GM21717 (cell line): Measurements from ENCODE around the gene FAM161A.
"Not testable (repeated sequence)": the region's sequence is repeated elsewhere in the genome, so short reads cannot be mapped to it uniquely, and the experiment has no call there.

Experiments used
- ATAC-seq: cut with Tn5 transposase; IDR thresholded peaks from one replicate; pipeline ENCODE4 v1.9.1; 2021; ENCODE audit warnings: mild to moderate bottlenecking, moderate library complexity; ENCODE audit not compliant: unreplicated experiment

FAM161A gene

GRCh38 chr2:61841286-61841685, 12.6 kb downstream of the FAM161A start:
- no peak for ATAC-seq

GRCh38 chr2:61834893-61835292, 19.0 kb downstream of the FAM161A start:
- ATAC-seq, result no peak

DNA sequence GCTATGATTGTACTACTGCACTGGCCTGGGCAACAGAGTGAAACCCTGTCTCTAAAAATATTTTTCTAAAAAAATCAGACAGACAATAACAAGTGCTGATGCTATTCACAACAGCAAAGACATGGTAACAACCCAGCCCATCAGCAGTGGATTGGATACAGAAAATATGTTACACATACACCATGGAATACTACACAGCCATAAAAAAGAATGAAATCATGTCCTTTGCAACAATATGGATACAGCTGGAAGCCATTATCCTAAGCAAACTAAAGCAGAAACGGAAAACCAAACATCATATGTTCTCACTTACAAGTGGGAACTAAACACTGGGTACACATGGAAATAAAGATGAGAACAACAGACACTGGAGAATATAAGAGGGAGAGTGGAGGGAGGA, 19.9 kb downstream of the FAM161A start:
- ATAC-seq, result no peak

DNA sequence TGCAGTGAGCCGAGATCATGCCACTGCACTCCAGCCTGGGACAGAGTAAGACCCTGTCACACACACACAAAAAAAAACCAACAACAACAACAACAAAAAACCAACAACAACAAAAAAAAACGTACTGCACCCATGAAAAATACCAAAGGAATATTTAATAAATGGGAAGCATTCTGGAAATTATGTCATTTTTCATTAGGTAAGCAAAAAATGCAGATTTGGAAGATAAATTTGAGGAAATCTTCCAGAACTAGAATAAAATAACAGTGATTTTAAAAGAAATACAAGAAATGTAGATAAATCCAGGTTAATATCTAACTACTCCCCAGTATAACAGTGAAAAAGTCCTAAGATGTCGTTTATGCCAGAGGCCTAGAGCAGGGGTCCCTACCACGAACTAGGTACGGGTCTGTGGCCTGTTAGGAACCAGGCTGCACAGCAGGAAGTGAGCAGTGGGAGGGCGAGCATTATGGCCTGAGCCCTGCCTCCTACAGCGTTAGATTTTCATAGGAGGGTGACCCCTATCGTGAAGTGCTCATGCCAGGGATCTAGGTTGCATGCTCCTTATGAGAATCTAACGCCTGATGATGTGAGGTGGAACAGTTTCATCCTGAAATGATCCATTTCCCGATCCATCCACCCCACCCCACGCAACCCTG, 21.5 kb downstream of the FAM161A start:
- no peak for ATAC-seq

DNA sequence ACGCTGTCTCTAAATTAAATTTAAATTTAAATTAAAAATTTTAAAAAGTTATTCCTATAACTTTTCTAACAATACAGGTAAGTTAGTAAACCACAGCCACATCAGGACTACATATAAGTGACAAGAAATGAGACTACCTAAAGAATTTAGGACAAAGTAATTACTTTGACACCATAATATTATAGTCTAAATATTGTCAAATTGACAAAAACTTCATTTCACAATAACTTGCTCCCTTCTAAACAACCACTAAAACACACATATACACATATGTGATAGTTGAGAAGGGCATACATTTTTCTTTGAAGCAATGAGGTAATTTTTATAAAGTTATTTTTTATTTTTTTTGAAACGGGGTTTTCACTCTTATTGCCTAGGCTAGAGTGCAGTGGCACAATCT, 31.6 kb downstream of the FAM161A start:
- ATAC-seq, result no peak

DNA sequence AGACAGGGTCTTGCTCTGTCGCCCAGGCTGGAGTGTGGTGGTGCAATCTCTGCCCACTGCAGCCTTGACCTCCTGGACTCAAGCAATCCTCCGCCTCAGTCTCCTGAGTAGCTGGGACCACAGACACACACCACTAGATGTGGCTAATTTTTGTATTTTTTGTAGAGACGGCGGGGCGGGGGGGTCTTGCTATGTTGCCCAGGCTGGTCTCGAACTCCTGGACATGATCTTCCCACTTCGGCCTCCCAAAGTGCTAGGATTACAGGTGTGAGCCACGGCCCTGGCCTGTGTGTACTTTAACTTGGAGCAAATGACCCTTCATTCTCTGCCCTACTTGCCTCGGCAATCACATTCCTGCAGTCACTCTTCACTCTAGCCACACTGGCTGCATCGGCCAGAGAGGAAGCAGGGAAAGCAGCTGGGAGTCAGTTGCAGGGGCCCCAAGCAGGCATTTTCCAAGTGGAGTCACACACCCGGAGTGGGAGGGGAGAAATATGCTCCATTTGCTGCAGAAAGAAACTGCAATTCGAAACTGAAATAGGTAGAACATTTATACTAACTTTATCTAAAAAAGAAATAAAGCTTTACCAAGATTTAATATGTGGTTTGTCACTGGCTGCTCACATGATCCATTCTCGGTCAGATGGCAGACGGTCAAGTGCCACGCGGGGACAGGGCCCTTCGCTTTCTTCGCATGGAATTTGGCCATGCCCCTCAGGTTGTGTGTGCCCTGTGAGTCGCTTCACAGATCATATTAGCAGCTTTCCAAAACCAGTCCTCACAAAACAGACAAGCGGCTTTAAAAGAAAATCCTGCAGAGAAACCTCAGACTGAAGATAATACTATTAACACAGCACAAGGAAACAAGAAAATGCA, 37.1 kb downstream of the FAM161A start:
- no peak for ATAC-seq

GRCh38 chr2:61814539-61815160, 39.2 kb downstream of the FAM161A start:
- ATAC-seq, result no peak

DNA sequence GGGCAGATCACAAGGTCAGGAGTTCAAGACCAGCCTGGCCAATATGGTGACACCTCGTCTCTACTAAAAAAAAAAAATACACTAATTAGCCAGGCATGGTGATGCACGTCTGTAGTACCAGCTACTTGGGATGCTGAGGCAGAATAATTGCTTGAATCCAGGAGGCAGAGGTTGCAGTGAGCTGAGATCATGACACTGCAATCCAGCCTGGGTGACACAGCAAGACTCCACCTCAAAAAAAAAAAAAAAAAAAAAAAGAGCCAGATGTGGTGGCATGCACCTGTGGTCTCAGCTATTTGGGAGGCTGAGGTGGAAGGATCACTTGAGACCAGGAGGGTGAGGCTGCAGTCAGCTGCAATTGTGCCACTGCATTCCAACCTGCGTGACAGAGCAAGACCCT, 40.5 kb downstream of the FAM161A start:
- not testable (repeated sequence) for ATAC-seq

GRCh38 chr2:61811821-61812220, 42.0 kb downstream of the FAM161A start:
- ATAC-seq, result no peak

DNA sequence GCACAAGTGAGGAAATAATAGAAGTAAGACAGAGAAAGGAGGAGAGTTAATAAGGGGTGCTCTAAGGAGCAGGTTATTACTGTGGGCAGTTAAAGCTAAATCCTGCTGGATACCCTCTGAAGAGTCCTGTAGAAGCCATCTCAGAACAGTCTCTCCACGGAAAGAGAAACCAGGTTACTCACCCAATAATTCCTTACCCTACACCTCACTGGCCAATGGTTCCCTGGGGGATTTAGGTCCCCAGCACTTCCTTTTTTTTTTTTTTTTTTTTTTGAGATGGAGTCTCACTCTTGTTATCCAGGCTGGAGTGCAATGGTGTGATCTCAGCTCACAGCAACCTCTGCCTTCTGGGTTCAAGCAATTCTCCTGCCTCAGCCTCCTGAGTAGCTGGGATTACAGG, 43.7 kb downstream of the FAM161A start:
- not testable (repeated sequence) for ATAC-seq

DNA sequence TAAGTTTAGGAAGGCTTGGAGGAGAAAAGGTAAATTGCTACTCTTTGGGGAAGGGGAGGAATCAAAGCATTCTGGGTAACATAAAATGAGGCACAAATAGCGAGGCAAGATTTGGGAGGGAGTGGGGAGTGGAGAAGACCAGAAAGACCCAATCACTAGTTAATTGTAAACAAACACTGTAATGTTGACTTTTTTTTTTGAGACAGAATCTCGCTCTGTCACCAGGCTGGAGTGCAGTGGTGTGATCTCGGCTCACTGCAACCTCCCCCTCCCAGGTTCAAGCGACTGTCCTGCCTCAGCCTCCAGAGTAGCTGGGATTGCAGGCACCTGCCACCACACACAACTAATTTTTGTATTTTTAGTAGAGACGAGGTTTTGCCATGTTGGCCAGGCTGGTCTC, 45.2 kb downstream of the FAM161A start:
- not testable (repeated sequence) for ATAC-seq

DNA sequence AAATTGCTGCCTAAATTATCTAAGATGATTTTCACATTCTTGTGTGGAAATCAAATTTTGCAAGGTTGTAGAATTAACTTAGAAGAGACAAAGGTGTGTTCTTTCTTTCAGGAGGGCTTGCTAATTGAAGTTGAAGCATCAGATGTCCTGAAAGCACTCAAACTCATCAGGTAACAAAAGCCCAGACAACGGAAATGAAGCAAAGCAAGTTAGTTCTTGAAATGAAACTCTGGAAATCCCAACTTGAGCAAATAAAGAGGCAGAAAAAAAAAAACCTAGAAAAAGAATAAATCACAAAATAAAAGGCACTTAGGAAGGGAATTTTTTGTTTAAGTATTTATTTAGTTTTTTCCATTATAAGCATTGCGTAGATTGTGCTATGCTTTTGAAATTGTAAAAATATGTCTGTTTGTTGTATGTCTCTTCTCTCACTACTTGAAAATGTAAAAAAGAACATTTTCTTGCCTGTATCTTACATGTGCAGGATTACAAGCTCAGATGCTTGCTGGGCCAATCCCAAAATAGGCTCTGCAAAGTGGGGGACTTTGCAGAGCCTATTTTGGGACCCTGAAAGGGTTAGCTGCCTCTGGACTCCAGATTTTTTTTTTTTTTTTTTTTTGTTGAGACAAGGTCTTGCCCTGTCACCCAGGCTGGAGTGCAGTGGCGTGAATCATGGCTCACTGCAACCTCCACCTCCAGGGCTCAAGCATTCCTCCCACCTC, 46.7 kb downstream of the FAM161A start:
- ATAC-seq, result no peak

DNA sequence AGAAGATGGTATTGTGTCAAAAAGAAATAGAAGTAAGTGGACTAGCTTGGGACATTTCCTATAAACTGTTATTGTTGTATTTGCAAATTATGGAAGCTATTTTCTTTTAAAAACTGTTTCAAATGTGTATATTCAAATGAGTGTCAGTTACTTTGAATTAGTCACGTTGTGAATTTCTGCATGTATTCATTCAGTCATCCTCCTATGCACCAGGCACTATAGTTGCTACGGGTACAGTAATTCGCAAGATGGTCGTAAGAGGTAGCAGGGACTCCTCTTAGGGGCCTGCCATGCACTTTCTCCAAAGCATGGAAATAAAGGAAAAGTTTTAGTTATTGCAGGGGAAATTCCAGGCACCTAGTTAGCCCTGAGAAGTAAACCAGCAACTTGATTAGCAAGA, 51.3 kb downstream of the FAM161A start:
- no peak for ATAC-seq

GRCh38 chr2:61799099-61799498, 54.8 kb downstream of the FAM161A start:
- no peak for ATAC-seq

- not testable (repeated sequence) for ATAC-seq
Observed at GRCh38 chr2:61797446-61797845, 56.4 kb downstream of the FAM161A start.

DNA sequence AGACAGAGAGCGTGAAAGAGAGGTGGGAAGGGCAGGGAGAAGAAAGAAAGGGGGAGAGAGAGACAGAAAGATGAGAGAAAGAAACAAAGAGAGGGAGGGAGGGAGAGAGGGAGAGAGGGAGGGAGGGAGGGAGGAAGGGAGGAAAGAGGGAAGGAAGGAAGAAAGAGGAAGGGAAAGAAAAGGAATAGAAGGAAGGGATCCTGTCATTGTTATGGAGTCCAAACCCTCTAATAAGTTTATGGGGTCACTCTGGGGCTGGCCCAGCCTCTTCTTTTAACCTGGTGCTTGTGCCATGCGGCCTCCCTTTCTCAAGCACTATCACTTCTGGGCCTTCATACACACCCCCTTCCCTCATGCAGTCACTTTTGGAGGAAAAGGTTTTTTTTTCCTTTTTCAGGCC, 58.5 kb downstream of the FAM161A start:
- no peak for ATAC-seq

DNA sequence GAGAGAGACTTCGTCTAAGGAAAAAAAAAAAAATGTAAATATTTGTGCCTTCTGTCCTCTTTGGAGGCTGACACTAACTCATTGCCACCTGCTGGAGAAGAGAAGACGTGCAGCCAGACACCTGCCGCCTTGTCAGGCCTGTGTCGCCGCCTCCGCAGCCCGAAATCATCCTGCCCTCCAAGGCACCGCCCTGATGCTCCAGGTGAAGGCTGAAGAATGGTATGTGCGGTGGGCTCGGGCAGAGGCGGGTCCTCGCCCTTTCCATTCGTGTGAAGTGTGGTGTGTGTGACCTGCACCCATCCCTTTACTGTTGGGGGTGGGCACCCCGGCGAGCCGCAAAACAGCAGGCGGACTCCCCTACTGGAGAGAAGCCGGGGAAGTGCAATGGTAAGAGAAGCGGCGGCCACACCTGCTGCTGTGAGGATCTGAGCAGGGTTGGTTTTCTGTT, 60.4 kb downstream of the FAM161A start:
- ATAC-seq, result peak; percentile 87

GRCh38 chr2:61792355-61792890, 61.4 kb downstream of the FAM161A start:
- ATAC-seq, result no peak

- no peak for ATAC-seq
Observed at GRCh38 chr2:61789807-61790602, 63.9 kb downstream of the FAM161A start.

GRCh38 chr2:61787941-61788563, 65.8 kb downstream of the FAM161A start:
- ATAC-seq, result no peak
